Small intestine (tissue), 7 donors: Measurements from ENCODE around the gene HIBCH. TPM values are rescaled to one million over a fixed set of nuclear protein-coding genes. Genes with fewer than 3 reads are reported as not detected.

Experiments
- DNase-seq, 2 donors: peaks; one replicate each; pipeline versions ENCODE4 v3.0.0 to v3.0.0-alpha.2; 2013
- FAIRE-seq: peaks from 2 replicates; lab custom pipeline; 2012; peaks lifted over from hg19 to GRCh38; lab: Jason Lieb, UNC
- H3K27ac ChIP-seq, 3 donors: one replicate each; pipeline ENCODE4 v1.5.1; 2013; ENCODE audit warnings: low read length in 2 of 3, mild to moderate bottlenecking in 2 of 3, control low read depth in 1 of 3, inconsistent platforms in 1 of 3, low read depth in 1 of 3, moderate library complexity in 1 of 3
- H3K27me3 ChIP-seq, 3 donors: one replicate each; pipeline ENCODE4 v1.6.1; 2013; ENCODE audit warnings: low read length in 3 of 3, inconsistent platforms in 1 of 3; ENCODE audit not compliant: control insufficient read depth in 3 of 3, insufficient read depth in 3 of 3
- H3K36me3 ChIP-seq, 3 donors: one replicate each; pipeline ENCODE4 v1.6.1; 2013; ENCODE audit warnings: low read length in 3 of 3, inconsistent platforms in 1 of 3, low read depth in 1 of 3, mild to moderate bottlenecking in 1 of 3, moderate library complexity in 1 of 3; ENCODE audit not compliant: control insufficient read depth in 3 of 3, insufficient read depth in 2 of 3
- H3K4me1 ChIP-seq, 3 donors: one replicate each; pipeline ENCODE4 v1.6.1; 2013; ENCODE audit warnings: low read length in 2 of 3, inconsistent platforms in 1 of 3, low read depth in 1 of 3, mild to moderate bottlenecking in 1 of 3, moderate library complexity in 1 of 3; ENCODE audit not compliant: control insufficient read depth in 3 of 3, insufficient read depth in 2 of 3
- H3K4me3 ChIP-seq, 3 donors: one replicate each; pipeline ENCODE4 v1.5.1; 2013; ENCODE audit warnings: low read length in 3 of 3, control low read depth in 1 of 3, inconsistent platforms in 1 of 3, low read depth in 1 of 3, mild to moderate bottlenecking in 1 of 3, moderate library complexity in 1 of 3
- H3K9me3 ChIP-seq, 2 donors: one replicate each; pipeline ENCODE4 v1.6.1; 2013; ENCODE audit warnings: low read depth in 1 of 2, low read length in 1 of 2; ENCODE audit not compliant: control insufficient read depth in 2 of 2, insufficient read depth in 1 of 2
- WGBS, 3 donors: extraction: QIAGEN DNeasy Blood & Tissue Kit; methylation state at CpG; one replicate each; pipeline ENCODE4 v1.1.7; 2013; 5-methylcytosine and 5-hydroxymethylcytosine counted together
- polyA plus RNA-seq, 4 donors: library from polyadenylated mRNA; stranded (reverse) in 3 of 4; unstranded in 1 of 4; fragments of 200-250 nt in 3 of 4; fragments of 120-200 nt in 1 of 4; gene quantifications; one replicate each; pipeline versions ENCODE4 v1.2.1 to v1.2.3, GENCODE V29; 2013
- donor health status: healthy with polysubstance abuse.
- donor health status: control.
- donor health status: control.
- donor health status: Bipolar disorder and iron deficiency.
- donor health status: healthy.

HIBCH gene
- polyA plus RNA-seq, 4 donors = 27.0 to 48.6 (median 37.0) TPM

GRCh38 chr2:190185380-190185779 is 134.2 kb downstream of the HIBCH start:
- FAIRE-seq (peak; percentile 33), DNase-seq (peak; percentile 44 to 78)
- H3K36me3 ChIP-seq = peaks cover 0 to 6% (median 0%) of the 10 kb centered on the region in 3 donors
- H3K4me3 ChIP-seq = no peak overlapping the region
- WGBS, 3 donors = 68 to 93% (median 84%) methylated on average over 2 of the region's 2 CpGs
- no peaks in the 10 kb centered on the region for H3K27me3 ChIP-seq
- no peaks in the 10 kb centered on the region for H3K9me3 ChIP-seq
- peak overlapping the region in 1 of 3 donors; percentile 11 for H3K27ac ChIP-seq
- peaks cover 0 to 7% (median 3%) of the 10 kb centered on the region in 3 donors for H3K4me1 ChIP-seq

GRCh38 chr2:190184460-190184859 is 135.2 kb downstream of the HIBCH start:
- Histone ChIP-seq H3K36me3 (peaks cover 0 to 6% (median 0%) of the 10 kb centered on the region in 3 donors), H3K4me1 (peaks cover 0 to 12% (median 8%) of the 10 kb centered on the region in 3 donors), H3K27me3 (no peaks in the 10 kb centered on the region), H3K27ac (no peak overlapping the region), H3K9me3 (no peaks in the 10 kb centered on the region), H3K4me3 (no peak overlapping the region)
- WGBS, 3 donors = 78 to 85% (median 82%) methylated on average over 4 of the region's 4 CpGs
- FAIRE-seq = no peak
- DNase-seq = no peak

GRCh38 chr2:190183539-190183938 is 136.1 kb downstream of the HIBCH start:
- no peak for DNase-seq
- H3K36me3 ChIP-seq = peaks cover 0 to 6% (median 0%) of the 10 kb centered on the region in 3 donors
- H3K9me3 ChIP-seq = no peaks in the 10 kb centered on the region
- no peaks in the 10 kb centered on the region for H3K27me3 ChIP-seq
- H3K4me3 ChIP-seq = no peak overlapping the region
- FAIRE-seq = no peak
- H3K4me1 ChIP-seq = peaks cover 0 to 12% (median 8%) of the 10 kb centered on the region in 3 donors
- H3K27ac ChIP-seq = peak overlapping the region in 2 of 3 donors; percentile 2 to 50
- 68 to 90% (median 88%) methylated on average over 2 of the region's 2 CpGs for WGBS, 3 donors

- Histone ChIP-seq H3K27ac (peak overlapping the region in 1 of 3 donors; percentile 61), H3K36me3 (peaks cover 0 to 2% (median 0%) of the 10 kb centered on the region in 3 donors), H3K27me3 (no peaks in the 10 kb centered on the region), H3K4me3 (peak overlapping the region in 2 of 3 donors; percentile 39 to 69), H3K4me1 (peaks cover 0 to 12% (median 8%) of the 10 kb centered on the region in 3 donors), H3K9me3 (no peaks in the 10 kb centered on the region)
- DNase-seq (no peak), FAIRE-seq (no peak)
- 72 to 76% (median 75%) methylated on average over 3 of the region's 3 CpGs for WGBS, 3 donors
These were observed 137.5 kb downstream of the HIBCH start for GRCh38 chr2:190182071-190182524.

GRCh38 chr2:190181123-190181669 is 138.4 kb downstream of the HIBCH start:
- peaks cover 0 to 12% (median 8%) of the 10 kb centered on the region in 3 donors for H3K4me1 ChIP-seq
- no peaks in the 10 kb centered on the region for H3K9me3 ChIP-seq
- peak overlapping the region; percentile 39 to 69 (median 60) for H3K4me3 ChIP-seq
- FAIRE-seq (no peak), DNase-seq (peak in 1 of 2 donors; percentile 35)
- H3K36me3 ChIP-seq = no peaks in the 10 kb centered on the region
- H3K27me3 ChIP-seq = no peaks in the 10 kb centered on the region
- peak overlapping the region; percentile 61 to 97 (median 95) for H3K27ac ChIP-seq
- 17 to 23% (median 20%) methylated on average over 11 of the region's 11 CpGs for WGBS, 3 donors

GRCh38 chr2:190180313-190181122 is 139.1 kb downstream of the HIBCH start:
- FAIRE-seq (no peak), DNase-seq (peak; percentile 83 to 86)
- Histone ChIP-seq H3K4me3 (peak overlapping the region; percentile 39 to 69 (median 60)), H3K9me3 (no peaks in the 10 kb centered on the region), H3K36me3 (no peaks in the 10 kb centered on the region), H3K27me3 (no peaks in the 10 kb centered on the region), H3K27ac (peak overlapping the region; percentile 89 to 97 (median 95)), H3K4me1 (peaks cover 0 to 12% (median 8%) of the 10 kb centered on the region in 3 donors)
- 1 to 2% (median 1%) methylated on average over 57 to 82 of the region's 82 CpGs for WGBS, 3 donors

GRCh38 chr2:190179754-190180312 is 139.8 kb downstream of the HIBCH start:
- WGBS, 3 donors = 31 to 42% (median 32%) methylated on average over 13 of the region's 13 CpGs

GRCh38 chr2:190178066-190178722 is 141.4 kb downstream of the HIBCH start:
- no peak overlapping the region for H3K4me3 ChIP-seq
- no peak overlapping the region for H3K27ac ChIP-seq
- FAIRE-seq (no peak), DNase-seq (no peak)
- no peaks in the 10 kb centered on the region for H3K27me3 ChIP-seq
- H3K9me3 ChIP-seq = peaks cover 0 to 6% of the 10 kb centered on the region in 2 donors
- H3K36me3 ChIP-seq = no peaks in the 10 kb centered on the region
- peaks cover 0 to 12% (median 5%) of the 10 kb centered on the region in 3 donors for H3K4me1 ChIP-seq
- WGBS, 3 donors = 94 to 97% (median 96%) methylated on average over 11 of the region's 11 CpGs

More at GRCh38 chr2:190179754-190180312, 139.8 kb downstream of the HIBCH start:
- FAIRE-seq (no peak), DNase-seq (no peak)
- Histone ChIP-seq H3K27me3 (no peaks in the 10 kb centered on the region), H3K27ac (peak overlapping the region; percentile 89 to 97 (median 95)), H3K4me1 (peaks cover 0 to 12% (median 5%) of the 10 kb centered on the region in 3 donors), H3K36me3 (no peaks in the 10 kb centered on the region), H3K4me3 (peak overlapping the region; percentile 39 to 69 (median 60)), H3K9me3 (no peaks in the 10 kb centered on the region)
